Measurements from ENCODE around the gene FBN1.

FBN1 gene

GRCh38 chr15:48421362-48421761, 224.1 kb downstream of the FBN1 start:
- TF ChIP-seq ZBTB7A (IDR thresholded peaks at IDR 0.05; ENCODE audit: low read depth) (no peak), TAF1 (IDR thresholded peaks at IDR 0.05; ENCODE audit: low read depth) (no peak), NFIC (IDR thresholded peaks at IDR 0.05) (no peak), CREB1 (IDR thresholded peaks at IDR 0.05; ENCODE audit: low read depth) (no peak), FOXM1 (IDR thresholded peaks at IDR 0.05; ENCODE audit: borderline replicate concordance, low read depth) (no peak), MAX (IDR thresholded peaks at IDR 0.05) (no peak), TEAD4 (IDR thresholded peaks at IDR 0.05) (no peak), REST (IDR thresholded peaks at IDR 0.05; ENCODE audit: low read depth) (no peak), RAD21 (IDR thresholded peaks at IDR 0.05; ENCODE audit: low read depth) (no peak), EP300 (IDR thresholded peaks at IDR 0.05; ENCODE audit: borderline replicate concordance) (no peak), YY1 (IDR thresholded peaks at IDR 0.05; ENCODE audit: low read depth) (no peak), TCF12 (IDR thresholded peaks at IDR 0.05; ENCODE audit: low read depth) (no peak), EGR1 (IDR thresholded peaks at IDR 0.05) (no peak), USF1 (IDR thresholded peaks at IDR 0.05) (no peak), CEBPB (IDR thresholded peaks at IDR 0.05) (no peak)

GRCh38 chr15:48419896-48420295, 225.6 kb downstream of the FBN1 start:
- no peak for TF ChIP-seq ZBTB7A (IDR thresholded peaks at IDR 0.05; ENCODE audit: low read depth)
- no peak for TF ChIP-seq CEBPB (IDR thresholded peaks at IDR 0.05)
- TF ChIP-seq FOXM1 (IDR thresholded peaks at IDR 0.05; ENCODE audit: borderline replicate concordance, low read depth) = no peak
- no peak for TF ChIP-seq EGR1 (IDR thresholded peaks at IDR 0.05)
- TF ChIP-seq CREB1 (IDR thresholded peaks at IDR 0.05; ENCODE audit: low read depth) = no peak
- TF ChIP-seq MAX (IDR thresholded peaks at IDR 0.05) = no peak
- no peak for TF ChIP-seq TEAD4 (IDR thresholded peaks at IDR 0.05)
- no peak for TF ChIP-seq TCF12 (IDR thresholded peaks at IDR 0.05; ENCODE audit: low read depth)
- no peak for TF ChIP-seq RAD21 (IDR thresholded peaks at IDR 0.05; ENCODE audit: low read depth)
- TF ChIP-seq YY1 (IDR thresholded peaks at IDR 0.05; ENCODE audit: low read depth) = no peak
- no peak for TF ChIP-seq REST (IDR thresholded peaks at IDR 0.05; ENCODE audit: low read depth)
- no peak for TF ChIP-seq NFIC (IDR thresholded peaks at IDR 0.05)
- no peak for TF ChIP-seq EP300 (IDR thresholded peaks at IDR 0.05; ENCODE audit: borderline replicate concordance)

GRCh38 chr15:48418343-48418742, 227.2 kb downstream of the FBN1 start:
- TF ChIP-seq REST (IDR thresholded peaks at IDR 0.05; ENCODE audit: low read depth) = no peak
- TF ChIP-seq ZBTB7A (IDR thresholded peaks at IDR 0.05; ENCODE audit: low read depth) = no peak
- TF ChIP-seq TEAD4 (IDR thresholded peaks at IDR 0.05) = no peak
- TF ChIP-seq EGR1 (IDR thresholded peaks at IDR 0.05) = no peak
- no peak for TF ChIP-seq NFIC (IDR thresholded peaks at IDR 0.05)
- no peak for TF ChIP-seq YY1 (IDR thresholded peaks at IDR 0.05; ENCODE audit: low read depth)
- no peak for TF ChIP-seq USF1 (IDR thresholded peaks at IDR 0.05)

- TF ChIP-seq TEAD4 (IDR thresholded peaks at IDR 0.05) (no peak), REST (IDR thresholded peaks at IDR 0.05; ENCODE audit: low read depth) (no peak), TAF1 (IDR thresholded peaks at IDR 0.05; ENCODE audit: low read depth) (no peak), USF1 (IDR thresholded peaks at IDR 0.05) (no peak)
Observed at GRCh38 chr15:48416301-48416700, 229.2 kb downstream of the FBN1 start.
